ENCODE results near the gene EOLA1.
"Not testable (repeated sequence)": the region's sequence is repeated elsewhere in the genome, so short reads cannot be mapped to it uniquely, and the experiment has no call there.

Gene EOLA1

DNA sequence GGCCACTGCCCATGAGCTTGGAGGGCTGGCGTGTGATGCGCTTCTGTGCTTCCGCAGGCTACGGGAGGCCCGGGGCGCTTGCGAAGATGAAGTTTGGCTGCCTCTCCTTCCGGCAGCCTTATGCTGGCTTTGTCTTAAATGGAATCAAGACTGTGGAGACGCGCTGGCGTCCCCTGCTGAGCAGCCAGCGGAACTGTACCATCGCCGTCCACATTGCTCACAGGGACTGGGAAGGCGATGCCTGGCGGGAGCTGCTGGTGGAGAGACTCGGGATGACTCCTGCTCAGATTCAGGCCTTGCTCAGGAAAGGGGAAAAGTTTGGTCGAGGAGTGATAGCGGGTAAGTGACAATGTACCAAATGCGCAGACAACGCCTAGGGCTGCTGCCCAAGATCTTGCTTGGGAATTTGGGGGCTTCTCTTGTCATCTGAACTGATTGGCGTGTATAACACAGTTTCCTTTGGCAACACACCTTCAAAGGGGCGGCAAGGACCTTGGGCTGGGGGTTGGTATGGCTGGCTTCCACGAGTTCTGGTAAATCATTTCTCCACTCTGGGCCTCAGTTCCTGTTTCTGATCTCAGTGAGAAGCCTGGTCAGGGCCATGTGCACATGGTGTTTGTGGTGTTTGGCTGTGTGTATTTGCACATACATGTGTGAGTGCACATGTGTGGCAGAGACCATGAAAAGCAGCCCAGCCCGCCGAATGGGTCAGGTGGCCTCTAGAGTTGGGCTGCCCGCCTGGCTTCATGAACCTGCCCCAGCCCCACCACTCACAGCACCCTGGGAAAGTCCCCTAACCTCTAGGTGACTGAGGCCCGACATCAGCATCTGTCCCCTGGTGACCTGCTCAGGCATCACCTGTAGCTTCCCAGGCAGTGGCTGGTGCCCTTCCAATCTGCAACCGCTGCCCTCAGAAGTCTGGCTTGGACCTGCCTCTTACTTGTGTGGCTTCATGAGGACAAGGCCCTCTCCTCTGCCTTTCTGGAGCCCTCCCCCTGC lies 5.0 kb downstream of the EOLA1 start:
- not testable (repeated sequence) for DNase-seq (ENCODE audit: low read depth in 2 of 2)

DNA sequence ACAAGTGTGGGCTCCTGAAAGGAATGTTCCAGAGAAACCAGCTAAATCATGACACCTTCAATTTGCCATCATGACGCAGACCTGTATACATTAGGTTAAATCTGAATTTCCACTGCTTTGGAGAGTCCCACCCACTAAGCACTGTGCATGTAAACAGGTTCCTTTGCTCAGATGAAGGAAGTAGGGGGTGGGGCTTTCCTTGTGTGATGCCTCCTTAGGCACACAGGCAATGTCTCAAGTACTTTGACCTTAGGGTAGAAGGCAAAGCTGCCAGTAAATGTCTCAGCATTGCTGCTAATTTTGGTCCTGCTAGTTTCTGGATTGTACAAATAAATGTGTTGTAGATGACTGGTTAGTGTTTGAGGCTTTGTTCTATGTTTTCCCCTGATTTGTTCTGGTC lies 6.2 kb downstream of the EOLA1 start:
- not testable (repeated sequence) for DNase-seq (ENCODE audit: low read depth in 2 of 2)

DNA sequence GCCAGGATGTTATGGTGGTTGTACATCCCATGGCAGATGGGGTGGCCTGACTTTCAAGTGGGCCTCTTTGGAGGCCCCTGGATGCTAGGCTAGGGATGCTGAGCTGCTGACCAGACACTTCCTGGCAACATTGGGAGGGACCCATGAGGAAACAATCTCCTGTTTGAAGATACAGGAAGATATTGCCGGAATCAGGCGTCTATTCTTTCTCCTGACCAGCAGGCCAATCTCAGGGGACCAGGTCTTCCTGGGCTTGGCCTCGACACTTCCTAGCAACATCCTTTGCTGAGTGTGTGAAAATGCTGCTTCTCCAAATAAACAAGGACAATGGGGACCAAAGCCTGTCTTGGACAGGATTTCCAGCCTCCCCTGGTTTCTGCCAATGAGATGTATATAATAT lies 7.0 kb downstream of the EOLA1 start:
- DNase-seq (ENCODE audit: low read depth in 2 of 2) = not testable (repeated sequence)

DNA sequence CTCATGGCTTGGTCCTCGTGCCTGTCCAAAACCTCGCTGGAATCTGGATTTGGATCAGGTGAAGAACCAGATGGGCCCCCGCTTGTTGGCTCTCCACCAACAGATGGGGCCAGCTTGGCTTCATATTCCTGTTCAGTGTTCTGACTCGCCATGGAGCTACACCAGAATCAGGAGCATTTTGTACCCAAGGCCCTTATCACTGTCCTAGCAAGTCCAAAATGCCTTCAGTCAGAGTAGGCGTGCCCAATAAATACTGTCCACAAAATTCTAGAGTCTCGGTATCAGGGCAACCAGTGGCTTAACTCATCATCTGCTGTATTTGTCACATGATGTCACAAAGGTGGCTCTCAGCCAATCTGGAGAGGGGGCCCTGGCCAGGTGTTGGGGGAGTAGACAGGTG lies 8.9 kb downstream of the EOLA1 start, which contains the start of gene HSFX3:
HSFX3 (minus strand) TSS at position 224 of the 400 bp plus-strand sequence; CDS start at position 152, 72 bp downstream.
- DNase-seq (ENCODE audit: low read depth in 2 of 2) = not testable (repeated sequence)

DNA sequence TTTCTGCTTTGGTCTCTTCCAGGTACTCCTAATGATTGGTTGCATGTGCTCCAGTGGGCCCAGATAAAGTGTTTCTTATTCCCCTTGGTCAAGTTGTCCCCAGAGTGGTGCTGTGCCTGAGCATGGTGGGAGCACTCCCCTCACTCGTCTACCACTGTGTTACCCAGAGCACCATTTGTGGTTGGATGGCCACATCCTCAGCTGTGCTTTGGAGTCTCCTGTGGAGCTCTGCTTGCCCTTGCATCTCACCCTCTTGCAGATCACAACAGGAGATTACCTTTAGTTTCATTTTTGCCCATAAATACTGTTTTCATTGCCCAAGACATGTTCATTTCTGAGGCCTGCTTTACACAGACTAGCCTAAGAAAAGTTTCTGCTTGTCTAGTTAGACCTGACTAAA lies 9.6 kb downstream of the EOLA1 start:
- DNase-seq (ENCODE audit: low read depth in 2 of 2) = not testable (repeated sequence)

DNA sequence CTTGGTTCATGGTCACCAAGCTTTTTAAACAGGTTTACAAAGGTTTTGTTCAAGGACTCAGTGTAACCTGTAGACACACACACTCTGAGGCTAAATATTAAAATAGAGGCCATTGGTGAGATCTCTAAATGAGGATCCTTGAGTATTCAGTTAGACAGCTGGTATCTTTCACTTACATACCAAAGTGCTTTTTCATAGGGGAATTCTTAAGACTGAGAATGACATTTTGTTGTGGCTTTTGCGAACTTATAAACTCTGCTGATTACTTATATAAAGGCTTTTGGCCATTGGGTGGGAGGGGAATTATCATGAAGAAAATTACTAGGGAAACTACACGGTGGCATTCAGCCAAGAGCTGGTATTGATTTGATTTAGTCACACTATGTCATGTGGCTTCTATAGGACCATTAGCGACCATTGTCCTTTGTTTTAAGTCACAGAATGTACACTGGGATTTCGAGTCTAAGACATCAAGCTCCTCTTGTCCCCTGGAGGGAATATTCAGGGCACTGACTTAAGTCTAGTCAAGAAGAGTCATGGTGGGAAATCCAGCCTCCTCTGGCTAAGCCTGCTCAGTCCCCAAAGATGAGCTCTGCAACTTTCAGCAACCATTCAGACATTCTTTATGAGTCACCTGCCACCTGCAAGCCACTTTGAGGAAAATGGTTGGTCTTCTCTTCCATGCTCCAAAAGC lies 10.6 kb downstream of the EOLA1 start:
- not testable (repeated sequence) for DNase-seq (ENCODE audit: low read depth in 2 of 2)

DNA sequence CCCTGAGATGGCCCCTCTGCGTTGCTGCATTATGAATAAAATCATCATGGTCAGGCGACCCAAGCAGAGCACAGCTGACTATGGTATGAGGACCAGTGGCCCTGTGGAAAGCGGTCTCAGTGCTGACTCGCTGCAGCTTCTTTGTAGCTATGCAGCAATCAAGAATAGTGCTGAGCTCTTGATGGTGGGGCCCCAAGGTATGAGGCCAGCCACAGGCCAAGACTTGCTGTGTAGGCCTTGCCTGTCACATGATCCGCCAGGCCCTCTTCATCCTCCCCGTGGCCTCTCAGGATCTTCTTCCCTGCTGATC lies 11.1 kb downstream of the EOLA1 start:
- DNase-seq (ENCODE audit: low read depth in 2 of 2) = not testable (repeated sequence)

DNA sequence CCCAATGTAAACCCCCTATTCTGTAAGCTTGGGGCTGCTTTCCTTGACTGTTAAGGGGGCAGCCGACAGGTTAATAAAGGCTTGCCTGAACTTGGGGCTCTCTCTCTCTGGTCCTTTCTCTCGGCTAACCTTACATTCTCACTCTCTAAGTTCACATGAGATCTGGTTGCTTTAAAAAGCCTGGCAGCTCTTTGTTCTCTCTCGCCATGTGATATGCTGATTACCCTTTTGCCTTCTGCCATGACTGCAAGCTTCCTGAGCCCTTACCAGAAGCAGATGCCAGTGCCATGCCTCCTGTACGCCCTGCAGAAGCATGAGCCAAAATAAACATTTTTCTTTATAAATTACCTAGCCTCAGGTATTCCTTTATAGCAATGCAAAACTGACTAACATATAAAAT lies 14.4 kb downstream of the EOLA1 start:
- not testable (repeated sequence) for DNase-seq (ENCODE audit: low read depth in 2 of 2)

DNA sequence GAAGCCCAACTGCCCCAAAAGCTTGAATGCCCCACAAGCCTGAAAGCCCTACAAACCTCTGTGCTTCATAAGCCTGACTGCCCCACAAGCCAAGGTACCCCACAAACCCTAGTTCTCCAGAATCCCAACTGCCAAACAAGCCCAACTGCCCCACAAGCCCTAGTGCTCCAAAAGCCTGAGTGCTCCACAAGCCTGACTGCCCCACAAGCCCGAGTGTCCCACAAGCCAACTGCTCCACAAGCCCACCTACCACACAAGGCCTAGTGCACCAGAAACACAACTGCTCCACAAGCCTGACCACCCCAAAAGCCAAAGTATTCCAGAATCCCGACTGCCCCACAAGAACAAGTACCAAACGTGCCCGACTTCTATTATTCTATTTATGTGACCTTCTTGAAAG lies 22.5 kb downstream of the EOLA1 start:
- DNase-seq (ENCODE audit: low read depth in 2 of 2) = no peak

DNA sequence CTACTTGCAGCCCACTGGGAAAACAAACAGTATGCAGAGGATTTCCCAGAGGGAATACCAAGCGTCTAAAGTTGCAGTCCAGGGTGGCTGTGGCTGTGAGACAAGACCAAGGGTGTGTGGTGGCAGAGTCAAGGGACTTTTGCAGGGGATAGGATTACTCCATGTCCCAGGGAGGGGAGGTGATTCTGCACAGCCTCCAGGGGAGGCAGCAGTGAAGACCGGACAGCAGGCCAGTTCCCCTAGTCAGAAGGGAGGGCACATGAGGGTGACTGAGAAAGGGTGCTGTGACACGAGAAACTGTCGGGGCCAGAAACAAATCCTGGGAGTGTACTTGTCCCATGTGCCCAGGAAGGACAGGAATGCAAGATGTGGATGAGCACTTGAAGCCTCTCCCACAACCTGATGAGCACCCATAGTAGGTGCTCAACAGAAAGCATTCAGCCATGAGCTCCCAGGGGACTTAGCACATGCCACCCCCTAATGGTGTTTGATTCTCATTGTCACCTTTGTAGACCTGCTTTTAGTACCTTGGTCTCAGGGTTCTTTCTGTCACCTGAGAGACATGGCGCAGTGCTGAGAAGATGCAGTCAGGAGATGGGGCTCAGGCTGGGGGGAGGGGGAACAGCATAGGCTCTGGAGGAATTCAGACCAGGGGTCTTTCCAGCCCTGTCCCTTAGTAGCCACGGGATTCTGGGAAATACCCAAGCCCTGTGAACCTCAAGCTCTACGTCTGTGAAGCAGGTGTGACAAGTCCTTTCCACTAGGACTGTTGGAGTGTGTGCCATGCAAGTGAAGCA lies 27.0 kb downstream of the EOLA1 start:
- DNase-seq (ENCODE audit: low read depth in 2 of 2) = no peak

DNA sequence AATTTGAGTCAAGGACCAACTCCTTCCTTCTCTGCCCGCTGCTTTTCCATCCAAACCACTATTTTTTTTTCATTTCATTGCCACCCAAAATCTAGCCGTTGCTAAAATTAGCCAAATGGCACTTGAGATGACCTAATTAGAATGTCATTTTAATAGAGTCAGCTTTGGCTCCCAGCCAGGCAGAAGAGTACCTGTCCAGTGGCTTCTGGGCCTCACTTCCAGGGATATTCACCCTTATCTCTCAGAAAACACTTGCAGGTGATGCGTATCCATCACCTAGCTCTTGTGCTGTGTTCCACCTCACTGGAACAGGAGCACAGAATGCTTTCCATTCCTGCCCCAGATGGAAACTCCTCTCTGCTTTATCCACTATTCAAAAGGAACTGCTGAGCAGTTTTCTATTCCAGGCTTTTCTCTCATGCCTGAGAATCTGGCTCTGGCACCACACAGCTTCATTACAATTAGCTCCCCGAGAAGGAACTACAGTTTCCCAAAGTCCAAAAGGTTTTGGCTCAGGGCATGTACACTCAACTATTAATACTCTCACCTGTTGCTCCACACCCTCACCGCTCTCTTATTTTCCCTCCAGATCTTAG lies 28.0 kb downstream of the EOLA1 start:
- no peak for DNase-seq (ENCODE audit: low read depth in 2 of 2)

DNA sequence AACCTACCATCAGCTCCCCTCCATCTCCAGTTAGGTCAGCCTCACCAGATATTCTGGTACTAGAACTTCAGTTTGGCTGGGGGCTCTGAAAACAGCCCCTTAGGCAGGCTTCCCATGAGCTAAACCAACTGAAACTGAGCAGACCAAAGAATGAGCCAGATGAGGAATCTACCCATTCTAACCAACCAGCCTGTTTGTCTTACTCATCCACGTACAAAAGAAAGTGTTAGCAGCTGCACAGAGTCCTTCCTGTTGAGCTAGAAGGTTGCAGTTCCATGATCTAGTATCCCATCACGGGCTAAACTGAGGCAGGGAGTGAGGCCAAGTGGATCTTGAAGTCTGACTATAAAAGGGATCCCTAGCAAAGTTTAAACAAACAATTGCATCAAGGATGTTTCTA lies 29.0 kb downstream of the EOLA1 start:
- no peak for DNase-seq (ENCODE audit: low read depth in 2 of 2)

DNA sequence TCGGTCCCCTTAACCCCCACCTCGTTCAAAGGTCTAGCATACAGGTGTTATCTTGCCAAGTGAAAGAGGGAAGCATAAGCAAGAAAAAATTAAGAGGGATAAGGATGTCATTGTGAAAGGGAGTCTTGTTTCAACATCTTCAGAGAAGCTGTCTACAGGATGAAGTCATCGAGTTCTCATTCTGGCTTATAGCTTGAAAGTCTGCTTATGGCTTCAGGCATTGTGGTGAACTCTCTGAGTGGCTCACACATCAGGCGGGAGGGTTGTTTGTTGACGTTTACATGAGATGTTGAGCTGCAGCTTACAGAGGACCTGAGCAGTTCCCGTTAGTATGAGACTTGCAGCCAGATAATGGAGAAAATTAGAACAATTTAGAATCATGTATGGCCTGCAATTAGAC lies 29.9 kb downstream of the EOLA1 start:
- no peak for DNase-seq (ENCODE audit: low read depth in 2 of 2)

DNA sequence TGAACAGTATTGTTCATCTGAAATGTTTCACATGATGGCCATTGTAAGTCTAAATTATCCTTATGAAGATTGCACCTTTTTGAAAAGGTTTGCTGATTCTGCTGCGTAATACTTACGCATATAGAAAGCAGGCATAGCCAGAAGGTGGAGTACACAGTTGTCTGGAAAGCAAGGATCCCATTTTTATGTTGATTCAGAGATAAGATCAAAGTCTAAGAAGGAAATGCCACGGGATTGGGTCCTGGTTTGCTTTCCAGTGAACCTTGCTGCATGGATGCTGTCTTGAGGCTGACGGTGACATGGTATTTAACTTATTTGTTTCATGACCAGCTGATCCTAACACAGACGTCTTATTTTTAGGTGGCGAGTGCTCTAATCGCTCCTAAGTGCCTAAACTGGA lies 31.0 kb downstream of the EOLA1 start:
- no peak for DNase-seq (ENCODE audit: low read depth in 2 of 2)

DNA sequence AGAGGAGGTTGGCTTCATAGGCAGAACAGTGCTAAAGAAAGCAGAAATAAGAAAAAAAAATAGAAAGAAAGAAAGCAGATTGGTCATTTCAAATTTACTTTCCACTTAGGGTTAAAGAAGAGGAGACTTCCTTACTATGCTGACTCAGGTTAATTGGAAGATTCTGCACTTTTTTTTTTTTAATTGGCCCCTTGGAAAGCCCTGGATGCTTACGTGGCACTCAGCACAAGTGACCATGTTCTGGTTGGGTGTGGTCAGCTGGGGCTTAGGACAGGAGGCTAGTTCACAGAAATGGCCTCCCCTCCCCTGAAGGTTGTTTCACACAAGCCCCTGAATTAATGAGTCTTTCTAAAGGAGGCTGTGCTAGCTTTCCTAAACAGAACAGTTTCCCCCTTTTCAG lies 31.9 kb downstream of the EOLA1 start:
- no peak for DNase-seq (ENCODE audit: low read depth in 2 of 2)

DNA sequence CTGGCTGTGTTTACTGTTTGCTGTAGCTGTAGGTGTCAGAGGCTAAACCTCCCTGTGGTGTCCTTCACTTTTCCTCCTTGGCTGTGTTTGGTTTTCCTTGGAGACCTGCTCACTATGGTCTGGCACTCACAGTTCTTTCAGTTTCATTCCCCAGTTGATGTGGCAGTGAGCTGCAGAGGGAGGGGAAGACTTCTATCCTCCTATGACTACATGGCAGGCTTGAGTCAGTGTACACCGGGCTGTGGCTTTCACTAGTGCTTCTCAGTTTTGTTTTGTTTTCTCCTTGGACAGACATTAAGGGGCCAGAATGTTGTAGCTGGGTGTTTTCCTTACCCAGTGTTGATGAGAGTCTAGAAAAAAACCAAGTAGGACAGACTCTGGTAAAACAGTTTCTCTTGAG lies 32.6 kb downstream of the EOLA1 start:
- not testable (repeated sequence) for DNase-seq (ENCODE audit: low read depth in 2 of 2)

DNA sequence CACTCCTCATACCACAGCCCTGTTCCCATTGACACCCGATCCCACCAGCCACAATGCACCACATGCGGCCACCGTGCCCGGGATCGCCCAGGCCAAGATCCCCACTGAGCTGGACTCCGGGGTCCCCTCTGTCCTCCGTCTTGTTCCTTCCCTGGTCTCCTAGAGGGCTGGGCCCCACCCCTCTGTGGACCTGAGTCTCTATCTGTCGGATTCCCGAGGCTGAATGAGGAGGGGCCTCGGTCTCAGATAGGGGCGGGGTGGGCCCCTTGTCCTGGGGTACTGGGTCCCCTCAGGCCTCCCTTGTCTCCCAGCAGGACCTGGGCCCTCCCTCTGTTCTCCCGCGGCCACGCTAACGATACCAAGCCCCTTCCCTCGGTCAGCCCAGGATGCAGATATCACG lies 44.8 kb downstream of the EOLA1 start:
- DNase-seq (ENCODE audit: low read depth in 2 of 2) = not testable (repeated sequence)

DNA sequence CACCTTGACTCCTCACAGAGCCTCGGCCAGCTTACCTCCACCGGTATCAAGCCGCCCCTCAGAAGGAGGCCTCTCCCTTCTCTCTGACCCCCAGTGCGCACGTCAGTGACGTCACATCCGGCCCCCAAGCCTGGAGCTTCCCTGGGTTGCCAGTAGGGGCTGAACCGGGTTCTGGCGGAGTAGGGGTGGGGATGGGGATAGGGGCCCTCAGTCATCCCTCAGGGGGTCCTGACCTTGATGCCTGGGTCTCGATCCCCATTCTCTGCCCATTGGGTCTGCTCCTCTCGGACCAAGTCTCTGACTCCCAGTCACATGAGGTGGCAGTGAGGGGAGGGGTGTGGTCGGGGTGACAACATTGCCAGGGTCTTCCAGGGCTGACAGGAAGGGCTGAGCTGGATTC lies 46.5 kb downstream of the EOLA1 start, which contains the start of gene MAGEA9B:
MAGEA9B (minus strand) TSS at position 101 of the 400 bp plus-strand sequence. CDS start 4,280 bp downstream, outside the sequence.
- not testable (repeated sequence) for DNase-seq (ENCODE audit: low read depth in 2 of 2)

DNA sequence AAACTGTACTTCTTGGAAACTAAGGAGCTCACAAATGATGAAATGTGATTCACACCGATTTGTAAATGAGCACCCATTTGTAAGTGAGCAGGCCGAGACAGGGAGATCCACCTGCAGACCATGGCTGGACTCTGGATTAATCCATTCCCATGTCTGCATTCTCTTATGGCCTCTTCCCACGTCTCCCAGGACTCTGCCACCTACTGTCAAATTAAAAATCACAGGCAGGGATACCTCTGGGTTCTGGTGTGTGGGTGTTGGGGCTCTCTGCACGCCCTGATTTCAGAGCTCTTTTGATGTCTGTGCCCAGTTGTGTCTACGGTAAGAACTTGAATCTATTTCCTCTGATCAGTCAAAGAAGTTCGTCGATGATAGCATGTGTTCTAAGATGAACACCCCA lies 50.2 kb downstream of the EOLA1 start:
- not testable (repeated sequence) for DNase-seq (ENCODE audit: low read depth in 2 of 2)

DNA sequence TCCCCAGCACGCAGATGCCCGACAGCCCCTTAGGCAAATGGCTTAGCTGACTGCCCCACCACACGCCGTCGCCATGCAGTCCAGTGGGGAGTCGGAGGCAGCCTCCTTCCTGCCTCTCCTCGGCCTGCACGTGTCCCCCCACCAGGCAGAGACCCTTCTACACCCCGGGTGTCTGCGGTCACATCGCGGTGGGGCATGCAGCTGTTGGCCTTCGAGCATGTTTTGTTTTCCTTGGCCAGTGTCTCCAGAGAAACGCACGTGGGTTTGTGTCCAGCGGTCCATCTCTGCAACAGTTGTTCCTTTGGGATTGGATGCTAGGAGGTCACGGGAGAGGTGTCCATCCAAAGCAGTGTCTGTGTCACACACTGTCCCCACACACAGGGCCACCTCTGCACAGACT lies 54.4 kb downstream of the EOLA1 start, which contains the start of gene HSFX2:
HSFX2 (minus strand) TSS at position 101 of the 400 bp plus-strand sequence. CDS start 614 bp downstream, outside the sequence.
- DNase-seq (ENCODE audit: low read depth in 2 of 2) = not testable (repeated sequence)

DNA sequence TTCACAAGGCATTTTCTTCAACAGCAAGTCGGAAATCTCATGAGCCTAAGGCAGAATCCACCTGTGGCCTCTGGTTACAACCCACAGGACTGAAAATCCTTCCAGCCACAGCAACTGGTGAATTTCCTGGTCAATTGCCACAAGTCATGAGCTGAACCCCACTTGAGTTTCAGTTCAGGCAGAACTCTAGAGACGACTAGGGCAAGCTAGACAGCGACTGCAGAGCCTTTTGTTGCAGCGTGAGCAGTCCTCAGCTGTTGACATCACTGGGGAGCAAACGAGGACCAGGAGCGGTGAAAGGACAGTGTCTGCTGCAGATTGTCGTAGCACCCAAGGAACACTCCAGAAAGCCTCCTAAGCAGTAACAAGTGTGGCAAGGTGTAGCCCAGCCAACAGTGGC lies 55.1 kb downstream of the EOLA1 start:
- DNase-seq (ENCODE audit: low read depth in 2 of 2) = not testable (repeated sequence)

Data from stimulated activated CD4-positive, alpha-beta T cell treated with anti-CD3 and anti-CD28 coated beads, Interleukin-1b, Interleukin-23, amount 100 ng/mL, for 4 hours (primary cell).